HepG2 (cell line): ENCODE measurements around the gene TSPAN17. TPM values are rescaled to one million over a fixed set of nuclear protein-coding genes. Genes with fewer than 3 reads are reported as not detected.
A peak's percentile ranks its signal among the peaks of the same experiment; 100 is the strongest.

Source experiments
- ATAC-seq: fragments of 200-7000 bp; cut with Tn5 transposase; 3 replicates; pipeline ENCODE4 v1.9.1; 2020; ENCODE audit warnings: mild to moderate bottlenecking, moderate library complexity
- BruUV-seq: library from RNA; stranded (reverse); fragments of 400-500 nt; replicated peaks from 2 replicates; lab custom pipeline; 2021; lab: Mats Ljungman, UMichigan
- CTCF ChIA-PET: fragments of 300-600 bp; formaldehyde crosslinking; extraction: SDS; loops from one replicate; lab custom pipeline; 2021; ENCODE audit warnings: low total read pairs, inconsistent platforms, low intra/inter-chr PET ratio; lab: Yijun Ruan, JAX
- POLR2A ChIA-PET: fragments of 350-600 bp; sonication (Branson Sonifier 250); formaldehyde crosslinking; loops from one replicate; lab custom pipeline; 2020; ENCODE audit warnings: antibody characterized with exemption, inconsistent platforms; lab: Yijun Ruan, JAX
- DNase-seq: peaks from one replicate; pipeline ENCODE4 v3.0.0-alpha.2; 2015; ENCODE audit warnings: low spot score
- FAIRE-seq: peaks from 3 replicates; lab custom pipeline; 2011; peaks lifted over from hg19 to GRCh38; lab: Jason Lieb, UNC
- H2AFZ ChIP-seq: one replicate; pipeline ENCODE4 v1.6.1; 2011; ENCODE audit warnings: low read length, inconsistent platforms
- H3K27ac ChIP-seq: fragments of 300-600 bp; 3 replicates; pipeline ENCODE4 v1.8.0; 2011; ENCODE audit warnings: mixed run types, mild to moderate bottlenecking, mixed read lengths, low read length, inconsistent platforms; ENCODE audit not compliant: insufficient read depth; ENCODE audit errors: extremely low read length
- H3K27me3 ChIP-seq, 2 experiments: fragments of 200-600 bp in 1 of 2; 2 replicates in 1 of 2; 3 replicates in 1 of 2; pipeline versions ENCODE4 v1.6.0 to v1.8.0; 2011; ENCODE audit warnings: low read length in 2 of 2, mild to moderate bottlenecking in 2 of 2, moderate library complexity in 2 of 2, inconsistent platforms in 1 of 2; ENCODE audit not compliant: insufficient read depth in 2 of 2, control insufficient read depth in 1 of 2
- H3K36me3 ChIP-seq, 2 experiments: fragments of 200-600 bp in 1 of 2; replicated peaks in 1 of 2; 2 replicates in 1 of 2; 3 replicates in 1 of 2; pipeline versions ENCODE4 v1.5.1 to v1.8.0; 2011; ENCODE audit warnings: low read length in 2 of 2, inconsistent platforms in 1 of 2; ENCODE audit not compliant: insufficient read depth in 2 of 2, control insufficient read depth in 1 of 2
- H3K4me1 ChIP-seq: 2 replicates; pipeline ENCODE4 v1.5.1; 2012; ENCODE audit warnings: low read length, inconsistent platforms; ENCODE audit not compliant: insufficient read depth
- H3K4me2 ChIP-seq: 2 replicates; pipeline ENCODE4 v1.6.0; 2011; ENCODE audit warnings: low read depth, low read length, inconsistent platforms
- H3K4me3 ChIP-seq, 3 experiments: fragments of 200-600 bp in 1 of 3; sonication (generic), shearing (Covaris generic) in 1 of 3; replicated peaks in 1 of 3; 2 replicates each; pipeline ENCODE4 v1.5.1; 2011 to 2016; ENCODE audit warnings: low read length in 3 of 3, inconsistent platforms in 2 of 3, low read depth in 2 of 3, mild to moderate bottlenecking in 2 of 3, control low read depth in 1 of 3, mixed read lengths in 1 of 3; ENCODE audit not compliant: insufficient read depth in 1 of 3
- H3K79me2 ChIP-seq: one replicate; pipeline ENCODE4 v1.6.1; 2011; ENCODE audit warnings: low read length, inconsistent platforms; ENCODE audit not compliant: insufficient read depth
- H3K9ac ChIP-seq: 2 replicates; pipeline ENCODE4 v1.6.0; 2011; ENCODE audit warnings: mild to moderate bottlenecking, low read depth, low read length, inconsistent platforms; ENCODE audit not compliant: insufficient read depth
- H3K9me3 ChIP-seq: 2 replicates; pipeline ENCODE4 v1.5.1; 2012; ENCODE audit warnings: mild to moderate bottlenecking, low read length
- H4K20me1 ChIP-seq: 2 replicates; pipeline ENCODE4 v1.6.0; 2011; ENCODE audit warnings: inconsistent platforms, mild to moderate bottlenecking, low read length, moderate library complexity; ENCODE audit not compliant: insufficient read depth
- BRD4 ChIP-seq: sonication (generic); formaldehyde crosslinking; IDR thresholded peaks from 2 replicates; pipeline ENCODE4 v1.4.0; 2020; ENCODE audit warnings: missing genetic modification reagents
- EHMT2 ChIP-seq: fragments of 200-600 bp; sonication (generic); IDR thresholded peaks from 2 replicates; pipeline ENCODE4 v1.7.0; 2017; ENCODE audit warnings: antibody characterized with exemption, low read depth, low read length, borderline replicate concordance
- FIP1L1 ChIP-seq: fragments of 200-400 bp; formaldehyde crosslinking; IDR thresholded peaks from 2 replicates; pipeline ENCODE4 v1.6.1; 2018; ENCODE audit warnings: low read depth, mild to moderate bottlenecking, low read length, moderate library complexity, borderline replicate concordance; ENCODE audit not compliant: insufficient read depth
- FOXJ3 ChIP-seq: sonication (generic); formaldehyde crosslinking; IDR thresholded peaks from 2 replicates; pipeline ENCODE4 v1.4.0; 2020; ENCODE audit warnings: missing genetic modification reagents, mild to moderate bottlenecking, borderline replicate concordance
- MXD4 ChIP-seq: IDR thresholded peaks from 2 replicates; pipeline ENCODE4 v1.6.1; 2016; ENCODE audit warnings: mild to moderate bottlenecking, missing biosample characterization, missing genetic modification reagents
- MZF1 ChIP-seq: sonication (generic); formaldehyde crosslinking; IDR thresholded peaks from 2 replicates; pipeline ENCODE4 v1.8.1; 2023; ENCODE audit warnings: mild to moderate bottlenecking, missing genetic modification reagents, borderline replicate concordance
- NFE2L2 ChIP-seq: fragments of 150-350 bp; IDR thresholded peaks from 2 replicates; pipeline ENCODE4 v1.6.1; 2014; ENCODE audit warnings: low read length
- NONO ChIP-seq, 2 experiments: fragments of 450-650 bp in 1 of 2; sonication (generic) in 1 of 2; formaldehyde crosslinking in 1 of 2; IDR thresholded peaks in 1 of 2; conservative IDR thresholded peaks in 1 of 2; 2 replicates each; pipeline versions ENCODE4 v1.6.1 to v1.8.0; 2017 to 2022; ENCODE audit warnings: mild to moderate bottlenecking in 1 of 2, missing genetic modification reagents in 1 of 2, moderate library complexity in 1 of 2
- PRPF4 ChIP-seq: fragments of 200-400 bp; formaldehyde crosslinking; IDR thresholded peaks from 2 replicates; pipeline ENCODE4 v1.6.1; 2016; ENCODE audit warnings: low read length, low read depth; ENCODE audit not compliant: poor library complexity, severe bottlenecking
- SAFB2 ChIP-seq: sonication (generic); formaldehyde crosslinking; IDR thresholded peaks from 2 replicates; pipeline ENCODE4 v1.5.1; 2020; ENCODE audit warnings: missing genetic modification reagents, low read depth, mild to moderate bottlenecking, borderline replicate concordance
- TCF7 ChIP-seq: sonication (generic); IDR thresholded peaks from 2 replicates; pipeline ENCODE4 v1.6.1; 2016; ENCODE audit warnings: antibody characterized with exemption, low read depth
- TEAD3 ChIP-seq: optimal IDR thresholded peaks from 2 replicates; pipeline ENCODE3; 2016; ENCODE audit warnings: borderline replicate concordance
- U2AF2 ChIP-seq: fragments of 200-400 bp; formaldehyde crosslinking; IDR thresholded peaks from 2 replicates; pipeline ENCODE4 v1.6.1; 2017; ENCODE audit warnings: low read depth, mild to moderate bottlenecking, low read length
- ZNF292 ChIP-seq: sonication (generic); formaldehyde crosslinking; IDR thresholded peaks from 2 replicates; pipeline ENCODE4 v1.8.1; 2022; ENCODE audit warnings: mild to moderate bottlenecking, low read depth, missing genetic modification reagents, borderline replicate concordance
- ZNF331 ChIP-seq: sonication (generic); formaldehyde crosslinking; IDR thresholded peaks from 2 replicates; pipeline ENCODE4 v1.4.0; 2020; ENCODE audit warnings: missing genetic modification reagents
- ZNF652 ChIP-seq: IDR thresholded peaks from 2 replicates; pipeline ENCODE4 v1.6.1; 2016; ENCODE audit warnings: low read depth, borderline replicate concordance
- ZNF709 ChIP-seq: sonication (generic); formaldehyde crosslinking; IDR thresholded peaks from 2 replicates; pipeline ENCODE4 v1.5.0; 2020; ENCODE audit warnings: mild to moderate bottlenecking, missing genetic modification reagents
- ZSCAN30 ChIP-seq: sonication (generic); formaldehyde crosslinking; IDR thresholded peaks from 2 replicates; pipeline ENCODE4 v1.5.0; 2020; ENCODE audit warnings: mild to moderate bottlenecking, missing genetic modification reagents
- ZSCAN31 ChIP-seq: sonication (generic); formaldehyde crosslinking; IDR thresholded peaks from 2 replicates; pipeline ENCODE4 v1.5.0; 2020; ENCODE audit warnings: low read depth, mild to moderate bottlenecking, missing genetic modification reagents
- WGBS: methylation state at CpG from one replicate; pipeline ENCODE4 v1.1.6; 2017; ENCODE audit warnings: low lambda C conversion rate; 5-methylcytosine and 5-hydroxymethylcytosine counted together
- in situ Hi-C: cut with HindIII; loops from 2 replicates; pipeline ENCODE4 v1.10.0; 2017; ENCODE audit warnings: low pct_unique_long_range_greater_than_20kb; ENCODE audit not compliant: extremely low pct_ligation_motif_present
- intact Hi-C: fragments of 100-400 bp; cut with micrococcal nuclease; formaldehyde crosslinking; loops from one replicate; pipeline ENCODE4 v1.10.0; 2022; ENCODE audit not compliant: unreplicated experiment
- polyA plus RNA-seq, 8 experiments: library from polyadenylated mRNA; depleted of rRNA in 3 of 8; stranded (reverse) in 7 of 8; unstranded in 1 of 8; fragments of >200 nt; fragmentation: Illumina TruSeq in 4 of 8; extraction: Trizol in 4 of 8; gene quantifications; 2 replicates each; pipeline versions ENCODE4 v1.2.1 to v1.2.3, GENCODE V29; 2011 to 2016; ENCODE audit warnings: low read depth in 4 of 8, missing spikeins in 1 of 8, mixed read lengths in 1 of 8; ENCODE audit not compliant: insufficient read depth in 1 of 8
- total RNA-seq, 5 experiments: library from RNA; depleted of rRNA; stranded (reverse); fragments of >200 nt; fragmentation: Illumina TruSeq; extraction: Trizol; gene quantifications; 2 replicates each; pipeline ENCODE4 v1.2.3, GENCODE V29; 2016; ENCODE audit warnings: low read depth in 1 of 5
- TF ChIP-seq, protein P1 (sequence below): sonication (generic); formaldehyde crosslinking; IDR thresholded peaks from 2 replicates; pipeline ENCODE4 v1.5.0; 2020; ENCODE audit warnings: mild to moderate bottlenecking, missing genetic modification reagents

TSPAN17 gene
- total and polyA plus RNA-seq, 2 of the 13 experiments (the other 11 are each of a cell fraction or from before 2014, with no cell fraction given), result 11.5 to 15.0 TPM

DNA sequence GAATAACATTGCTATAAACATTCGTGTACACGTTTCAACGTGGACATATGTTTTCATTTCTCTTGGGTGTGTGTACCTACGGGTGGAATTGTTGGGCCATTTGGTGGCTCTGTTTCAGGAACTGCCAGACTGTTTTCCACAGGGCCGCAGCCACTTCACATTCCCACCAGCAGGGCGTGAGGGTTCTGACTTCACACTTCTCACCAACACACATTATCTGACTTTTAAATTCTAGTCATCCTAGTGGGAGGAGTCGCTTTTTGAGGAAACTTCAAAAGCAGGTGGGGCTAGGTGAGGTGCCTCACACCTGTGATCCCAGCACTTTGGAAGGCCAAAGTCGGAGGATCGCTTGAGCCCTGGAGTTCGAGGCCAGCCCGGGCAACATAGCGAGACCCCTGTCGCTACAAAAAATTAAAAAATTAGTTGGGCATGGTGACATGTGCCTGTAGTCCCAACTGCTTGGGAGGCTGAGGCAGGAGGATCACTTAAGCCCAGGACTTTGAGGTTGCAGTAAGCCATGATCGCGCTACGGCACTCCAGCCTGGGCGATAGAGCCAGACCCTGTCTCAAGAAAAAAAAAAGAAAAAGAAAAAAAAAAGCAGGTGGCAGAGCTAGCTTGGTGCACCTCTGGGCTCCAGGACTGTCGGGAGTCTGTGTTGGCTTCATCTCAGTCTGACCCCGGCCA, 28.5 kb downstream of the TSPAN17 start (continued):
- TF ChIP-seq TEAD3 (CRISPR knock-in tag), result peak; percentile 99
- TF ChIP-seq ZNF331 (CRISPR knock-in tag), result 0 out of 2 replicates have a peak, but pooled peaks have one; percentile 23
- no peak for TF ChIP-seq FIP1L1
- no peak for TF ChIP-seq BRD4
- no peak for TF ChIP-seq PRPF4
- TF ChIP-seq EHMT2, result no peak
- TF ChIP-seq ZNF709 (CRISPR knock-in tag), result no peak
- no peak for TF ChIP-seq FOXJ3 (CRISPR knock-in tag)
- TF ChIP-seq ZSCAN31 (CRISPR knock-in tag), result 0 out of 2 replicates have a peak, but pooled peaks have one; percentile 2
- TF ChIP-seq SAFB2, result 0 out of 2 replicates have a peak, but pooled peaks have one; percentile 41
- no peak for TF ChIP-seq ZNF292 (CRISPR knock-in tag)
- TF ChIP-seq TCF7, result no peak
- no peak for TF ChIP-seq MXD4 (CRISPR knock-in tag)
- no peak for TF ChIP-seq ZNF652 (CRISPR knock-in tag)

DNA sequence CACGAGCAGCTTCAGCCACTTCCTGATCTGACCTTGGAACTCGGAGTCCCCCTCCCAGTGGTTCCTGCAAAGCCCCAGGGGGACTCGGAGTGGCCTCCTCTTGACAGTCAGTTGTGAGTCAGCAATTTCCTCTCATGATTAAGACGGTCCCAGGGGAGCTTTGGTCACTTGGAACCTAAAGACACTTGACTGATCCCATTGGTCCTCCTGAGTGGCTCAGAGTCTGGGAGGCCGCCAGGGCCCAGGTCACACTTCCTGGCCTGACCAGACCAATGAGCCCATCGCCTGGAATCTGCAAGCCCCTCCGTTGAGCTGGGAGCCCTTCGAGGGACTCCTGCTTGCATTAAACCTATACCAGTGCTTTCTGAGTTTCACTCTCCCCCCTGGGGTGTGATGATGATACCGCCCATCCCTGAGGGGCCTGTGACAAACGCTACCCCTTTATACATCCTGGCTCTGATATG, 29.1 kb downstream of the TSPAN17 start:
- peak; percentile 19 for ATAC-seq
- ChIA-PET CTCF (no interaction called here), POLR2A (no interaction called here)
- peak overlapping the region in 1 of 3 experiments; percentile 53; a peak in 2 of 6 replicates for H3K4me3 ChIP-seq
- no peaks in the 10 kb centered on the region for H3K9me3 ChIP-seq
- H3K4me1 ChIP-seq, result peaks cover 39% of the 10 kb centered on the region
- H3K9ac ChIP-seq, result no peak overlapping the region
- H3K27me3 ChIP-seq, result peaks cover 5 to 8% of the 10 kb centered on the region in 2 experiments; a peak in 3 of 5 replicates
- H3K79me2 ChIP-seq, result no peaks in the 10 kb centered on the region
- intact Hi-C loops, result no loop called here
- FAIRE-seq, result no peak
- H3K27ac ChIP-seq, result peak overlapping the region; percentile 12
- H2AFZ ChIP-seq, result no peak overlapping the region
- no TSS peak for BruUV-seq
- DNase-seq, result peak; percentile 10
- in situ Hi-C loops, result no loop called here
- no peaks in the 10 kb centered on the region for H4K20me1 ChIP-seq
- H3K4me2 ChIP-seq, result peak overlapping the region; percentile 55
- 33% methylated on average over 4 of the region's 10 CpGs for WGBS
- no peaks in the 10 kb centered on the region for H3K36me3 ChIP-seq
- TF ChIP-seq, protein P1, sequence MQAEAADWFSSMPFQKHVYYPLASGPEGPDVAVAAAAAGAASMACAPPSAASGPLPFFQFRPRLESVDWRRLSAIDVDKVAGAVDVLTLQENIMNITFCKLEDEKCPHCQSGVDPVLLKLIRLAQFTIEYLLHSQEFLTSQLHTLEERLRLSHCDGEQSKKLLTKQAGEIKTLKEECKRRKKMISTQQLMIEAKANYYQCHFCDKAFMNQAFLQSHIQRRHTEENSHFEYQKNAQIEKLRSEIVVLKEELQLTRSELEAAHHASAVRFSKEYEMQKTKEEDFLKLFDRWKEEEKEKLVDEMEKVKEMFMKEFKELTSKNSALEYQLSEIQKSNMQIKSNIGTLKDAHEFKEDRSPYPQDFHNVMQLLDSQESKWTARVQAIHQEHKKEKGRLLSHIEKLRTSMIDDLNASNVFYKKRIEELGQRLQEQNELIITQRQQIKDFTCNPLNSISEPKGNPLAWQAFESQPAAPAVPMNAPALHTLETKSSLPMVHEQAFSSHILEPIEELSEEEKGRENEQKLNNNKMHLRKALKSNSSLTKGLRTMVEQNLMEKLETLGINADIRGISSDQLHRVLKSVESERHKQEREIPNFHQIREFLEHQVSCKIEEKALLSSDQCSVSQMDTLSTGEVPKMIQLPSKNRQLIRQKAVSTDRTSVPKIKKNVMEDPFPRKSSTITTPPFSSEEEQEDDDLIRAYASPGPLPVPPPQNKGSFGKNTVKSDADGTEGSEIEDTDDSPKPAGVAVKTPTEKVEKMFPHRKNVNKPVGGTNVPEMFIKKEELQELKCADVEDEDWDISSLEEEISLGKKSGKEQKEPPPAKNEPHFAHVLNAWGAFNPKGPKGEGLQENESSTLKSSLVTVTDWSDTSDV, result 0 out of 2 replicates have a peak, but pooled peaks have one; percentile 33
- no peak for TF ChIP-seq MZF1
- no peak for TF ChIP-seq U2AF2
- no peak for TF ChIP-seq NONO (IDR thresholded peaks at IDR 0.05)
- no peak for TF ChIP-seq NONO (CRISPR knock-in tag; conservative IDR thresholded peaks at IDR 0.05)
- TF ChIP-seq ZSCAN30 (CRISPR knock-in tag), result no peak
- 0 out of 2 replicates have a peak, but pooled peaks have one; percentile 12 for TF ChIP-seq SAFB2
- TF ChIP-seq NFE2L2, result peak; percentile 43; the same call in 1 of the 2 replicates
